Ascending aorta (tissue), 2 donors: ENCODE data around the gene CASZ1. TPM values are rescaled to one million over a fixed set of nuclear protein-coding genes. Genes with fewer than 3 reads are reported as not detected.

Source experiments
- DNase-seq, 2 donors: peaks; one replicate each; pipeline ENCODE4 v3.0.0-alpha.2; 2019; ENCODE audit warnings: low spot score in 2 of 2
- H3K27ac ChIP-seq, 2 donors: fragments of 200-600 bp; sonication (generic); one replicate each; pipeline ENCODE4 v1.5.1; 2016 to 2017; ENCODE audit warnings: mild to moderate bottlenecking in 1 of 2
- H3K27me3 ChIP-seq: fragments of 200-600 bp; sonication (generic); one replicate; pipeline ENCODE4 v1.5.1; 2017
- H3K36me3 ChIP-seq, 2 donors: fragments of 200-600 bp; sonication (generic); one replicate each; pipeline ENCODE4 v1.5.1; 2016
- H3K4me1 ChIP-seq, 2 donors: fragments of 200-600 bp; sonication (generic); one replicate each; pipeline ENCODE4 v1.5.1; 2016 to 2017; ENCODE audit warnings: mild to moderate bottlenecking in 1 of 2
- H3K4me3 ChIP-seq, 2 donors: fragments of 200-600 bp; sonication (generic); one replicate each; pipeline ENCODE4 v1.5.1; 2016 to 2017; ENCODE audit warnings: mild to moderate bottlenecking in 1 of 2
- H3K9me3 ChIP-seq, 2 donors: fragments of 200-600 bp; sonication (generic); one replicate each; pipeline ENCODE4 v1.5.1; 2016
- CTCF ChIP-seq, 3 experiments: fragments of 200-600 bp in 2 of 3; fragments of 450-650 bp in 1 of 3; sonication (generic) in 2 of 3; IDR thresholded peaks; one replicate each; pipeline ENCODE4 v1.5.1; 2016 to 2019; ENCODE audit warnings: antibody characterized with exemption in 3 of 3, mild to moderate bottlenecking in 1 of 3, moderate library complexity in 1 of 3
- intact Hi-C: fragments of 100-400 bp; cut with DNase I; formaldehyde crosslinking; loops from one replicate; pipeline ENCODE4 v1.15.1; 2023
- total RNA-seq: library from RNA; depleted of rRNA; stranded (reverse); fragments of >200 nt; gene quantifications from one replicate; pipeline ENCODE4 v1.1.0, GENCODE V29; 2016

CASZ1 gene
- total RNA-seq, 1 donor from 2014 or later = 25.8 TPM

GRCh38 chr1:10694274-10694632 lies 102.2 kb downstream of the CASZ1 start:
- Histone ChIP-seq H3K36me3 (no peaks in the 10 kb centered on the region), H3K4me1 (peaks cover 0 to 31% of the 10 kb centered on the region in 2 donors), H3K9me3 (no peaks in the 10 kb centered on the region), H3K4me3 (peak overlapping the region; percentile 87 to 93), H3K27ac (peak overlapping the region; percentile 68 to 90), H3K27me3 (no peaks in the 10 kb centered on the region)
- no peak for TF ChIP-seq CTCF (IDR thresholded peaks at IDR 0.05)
- no peak for DNase-seq
- intact Hi-C loops = loop anchor here (2.0 to 5.0 kb wide), 4 partner anchors 31 to 869 kb away; no protein-coding TSS in a partner anchor

GRCh38 chr1:10693497-10694273 lies 102.8 kb downstream of the CASZ1 start:
- H3K27me3 ChIP-seq = no peaks in the 10 kb centered on the region
- H3K9me3 ChIP-seq = no peaks in the 10 kb centered on the region
- peak overlapping the region; percentile 87 to 93 for H3K4me3 ChIP-seq
- TF ChIP-seq CTCF (IDR thresholded peaks at IDR 0.05) = no peak
- H3K4me1 ChIP-seq = peaks cover under 1 to 35% of the 10 kb centered on the region in 2 donors
- DNase-seq = no peak
- H3K36me3 ChIP-seq = no peaks in the 10 kb centered on the region
- H3K27ac ChIP-seq = peak overlapping the region; percentile 68 to 90
- intact Hi-C loops = loop anchor here (2.0 to 5.0 kb wide), 5 partner anchors 25 to 869 kb away; no protein-coding TSS in a partner anchor

- Histone ChIP-seq H3K4me3 (peak overlapping the region; percentile 87 to 93), H3K36me3 (no peaks in the 10 kb centered on the region), H3K4me1 (peaks cover 4 to 41% of the 10 kb centered on the region in 2 donors), H3K9me3 (no peaks in the 10 kb centered on the region), H3K27ac (peak overlapping the region in 1 of 2 donors; percentile 57), H3K27me3 (no peaks in the 10 kb centered on the region)
- DNase-seq = no peak
- no peak for TF ChIP-seq CTCF (IDR thresholded peaks at IDR 0.05)
- intact Hi-C loops = loop anchor here (2.0 to 5.0 kb wide), 2 partner anchors 24 to 166 kb away; no protein-coding TSS in a partner anchor
These were observed 103.3 kb downstream of the CASZ1 start for GRCh38 chr1:10693152-10693496.

- intact Hi-C loops = loop anchor here (2.0 to 5.0 kb wide), 2 partner anchors 24 to 165 kb away; no protein-coding TSS in a partner anchor
- DNase-seq = no peak
- H3K36me3 ChIP-seq = no peaks in the 10 kb centered on the region
- H3K27ac ChIP-seq = peak overlapping the region in 1 of 2 donors; percentile 57
- peaks cover 9 to 47% of the 10 kb centered on the region in 2 donors for H3K4me1 ChIP-seq
- no peaks in the 10 kb centered on the region for H3K9me3 ChIP-seq
- peak overlapping the region in 1 of 2 donors; percentile 87 for H3K4me3 ChIP-seq
- peak in 2 of 3 experiments; percentile 25 to 27 for TF ChIP-seq CTCF (IDR thresholded peaks at IDR 0.05)
- no peaks in the 10 kb centered on the region for H3K27me3 ChIP-seq
These were observed 103.9 kb downstream of the CASZ1 start for GRCh38 chr1:10692401-10693021.

- DNase-seq = no peak
- Histone ChIP-seq H3K4me1 (peaks cover 9 to 51% of the 10 kb centered on the region in 2 donors), H3K9me3 (no peaks in the 10 kb centered on the region), H3K27ac (peak overlapping the region in 1 of 2 donors; percentile 57), H3K27me3 (no peaks in the 10 kb centered on the region), H3K36me3 (no peaks in the 10 kb centered on the region), H3K4me3 (peak overlapping the region in 1 of 2 donors; percentile 87)
- intact Hi-C loops = loop anchor here (2.0 to 5.0 kb wide), 2 partner anchors 23 to 164 kb away; no protein-coding TSS in a partner anchor
- TF ChIP-seq CTCF (IDR thresholded peaks at IDR 0.05) = no peak
These were observed 104.7 kb downstream of the CASZ1 start for GRCh38 chr1:10691740-10692125.
